SW480 (cell line): ENCODE results near the gene GJA4.
"Not testable (repeated sequence)": the region's sequence is repeated elsewhere in the genome, so short reads cannot be mapped to it uniquely, and the experiment has no call there.

Source experiments
- DNase-seq: peaks from one replicate; pipeline ENCODE4 v3.0.0-alpha.2; 2016; ENCODE audit warnings: low spot score

Gene GJA4

DNA sequence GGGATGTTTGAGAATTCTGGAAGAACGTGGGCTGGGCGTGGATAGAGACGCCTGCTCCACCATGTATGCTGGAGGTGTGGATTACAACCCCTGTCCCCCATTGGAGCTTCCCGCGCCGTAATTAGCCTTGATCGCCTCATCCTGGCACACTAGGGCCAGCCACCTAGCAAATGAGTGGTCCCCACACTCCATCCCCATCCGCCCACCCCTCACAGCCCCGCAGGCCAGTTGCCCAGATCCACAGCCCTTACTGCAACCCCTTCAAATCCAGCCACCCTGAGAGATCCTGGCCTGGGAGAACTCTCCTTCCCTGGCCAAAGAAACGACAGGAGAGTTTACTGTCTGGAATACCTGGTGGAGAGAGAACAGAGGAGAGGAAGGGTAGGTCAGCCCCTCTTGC is 375 bp upstream of the GJA4 start:
- DNase-seq, result no peak

DNA sequence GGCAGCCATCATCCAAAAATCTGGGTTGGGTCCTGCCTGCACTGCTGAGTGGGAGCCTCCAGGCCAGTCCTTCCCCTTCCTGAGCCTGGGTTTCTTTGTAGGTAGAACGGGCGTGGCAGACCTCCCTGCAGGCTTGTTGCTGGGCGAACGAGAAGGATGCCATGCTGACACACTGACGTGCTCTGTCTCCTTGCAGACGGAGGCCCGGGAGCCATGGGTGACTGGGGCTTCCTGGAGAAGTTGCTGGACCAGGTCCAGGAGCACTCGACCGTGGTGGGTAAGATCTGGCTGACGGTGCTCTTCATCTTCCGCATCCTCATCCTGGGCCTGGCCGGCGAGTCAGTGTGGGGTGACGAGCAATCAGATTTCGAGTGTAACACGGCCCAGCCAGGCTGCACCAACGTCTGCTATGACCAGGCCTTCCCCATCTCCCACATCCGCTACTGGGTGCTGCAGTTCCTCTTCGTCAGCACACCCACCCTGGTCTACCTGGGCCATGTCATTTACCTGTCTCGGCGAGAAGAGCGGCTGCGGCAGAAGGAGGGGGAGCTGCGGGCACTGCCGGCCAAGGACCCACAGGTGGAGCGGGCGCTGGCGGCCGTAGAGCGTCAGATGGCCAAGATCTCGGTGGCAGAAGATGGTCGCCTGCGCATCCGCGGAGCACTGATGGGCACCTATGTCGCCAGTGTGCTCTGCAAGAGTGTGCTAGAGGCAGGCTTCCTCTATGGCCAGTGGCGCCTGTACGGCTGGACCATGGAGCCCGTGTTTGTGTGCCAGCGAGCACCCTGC is 1.4 kb downstream of the GJA4 start:
- no peak for DNase-seq

DNA sequence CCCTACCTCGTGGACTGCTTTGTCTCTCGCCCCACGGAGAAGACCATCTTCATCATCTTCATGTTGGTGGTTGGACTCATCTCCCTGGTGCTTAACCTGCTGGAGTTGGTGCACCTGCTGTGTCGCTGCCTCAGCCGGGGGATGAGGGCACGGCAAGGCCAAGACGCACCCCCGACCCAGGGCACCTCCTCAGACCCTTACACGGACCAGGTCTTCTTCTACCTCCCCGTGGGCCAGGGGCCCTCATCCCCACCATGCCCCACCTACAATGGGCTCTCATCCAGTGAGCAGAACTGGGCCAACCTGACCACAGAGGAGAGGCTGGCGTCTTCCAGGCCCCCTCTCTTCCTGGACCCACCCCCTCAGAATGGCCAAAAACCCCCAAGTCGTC is 2.0 kb downstream of the GJA4 start:
- DNase-seq, result no peak

DNA sequence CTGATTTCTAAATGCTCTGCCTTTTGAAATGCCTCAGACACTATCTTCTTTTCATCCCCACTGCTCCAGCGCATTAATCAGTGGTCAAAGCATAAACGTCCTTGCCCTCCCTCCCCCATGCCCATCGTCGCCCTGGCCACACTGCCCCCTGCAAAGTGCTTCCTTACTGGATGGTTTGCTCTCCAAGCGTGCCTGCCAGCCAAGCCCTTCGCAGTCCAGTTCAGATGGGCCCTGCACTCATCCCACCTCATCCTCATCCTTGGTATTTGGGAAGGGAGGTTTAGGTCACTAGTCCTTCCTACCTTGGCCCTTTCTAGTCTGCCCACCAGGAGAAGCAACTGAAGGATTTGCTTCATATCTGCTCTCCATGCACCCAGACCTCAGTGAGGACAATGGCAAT is 3.1 kb downstream of the GJA4 start:
- DNase-seq, result no peak

DNA sequence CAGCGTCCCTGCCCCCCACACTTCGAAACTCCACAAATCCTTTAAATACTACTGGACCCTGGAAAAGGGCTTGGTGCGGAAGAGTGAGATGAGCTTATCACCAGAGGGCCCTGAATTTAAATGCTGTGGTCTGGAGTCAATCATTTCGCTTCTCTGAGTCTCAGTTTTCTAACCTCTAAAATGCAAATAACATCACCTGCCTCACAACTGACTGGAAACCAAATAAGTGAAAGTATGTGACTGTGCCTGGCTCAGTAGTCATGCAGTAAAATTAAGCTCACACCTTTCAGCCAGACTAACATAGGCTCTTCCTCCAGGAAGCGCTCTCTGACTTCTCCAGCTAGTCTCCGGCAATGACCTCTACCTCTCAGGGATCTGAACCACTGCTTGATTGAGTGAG is 4.2 kb downstream of the GJA4 start:
- DNase-seq, result no peak

DNA sequence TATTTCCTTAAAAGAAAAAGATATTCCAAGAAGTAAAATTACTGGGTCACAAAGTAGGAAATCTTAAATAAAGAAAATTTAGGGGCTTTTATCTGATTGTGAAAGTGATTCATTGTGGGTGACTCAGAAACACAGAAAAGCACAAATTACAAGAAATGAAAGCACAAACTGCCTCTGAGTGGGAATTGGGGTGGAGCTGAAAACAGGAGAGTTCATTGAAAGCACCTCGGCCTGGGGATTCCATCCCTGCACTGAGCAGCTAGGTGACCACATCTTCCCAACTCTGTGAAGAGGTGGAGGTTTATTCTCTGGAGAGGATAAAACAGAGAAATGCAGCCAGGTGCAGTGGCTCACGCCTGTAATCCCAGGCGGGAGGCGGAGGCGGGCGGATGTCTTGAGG is 7.4 kb downstream of the GJA4 start:
- no peak for DNase-seq

DNA sequence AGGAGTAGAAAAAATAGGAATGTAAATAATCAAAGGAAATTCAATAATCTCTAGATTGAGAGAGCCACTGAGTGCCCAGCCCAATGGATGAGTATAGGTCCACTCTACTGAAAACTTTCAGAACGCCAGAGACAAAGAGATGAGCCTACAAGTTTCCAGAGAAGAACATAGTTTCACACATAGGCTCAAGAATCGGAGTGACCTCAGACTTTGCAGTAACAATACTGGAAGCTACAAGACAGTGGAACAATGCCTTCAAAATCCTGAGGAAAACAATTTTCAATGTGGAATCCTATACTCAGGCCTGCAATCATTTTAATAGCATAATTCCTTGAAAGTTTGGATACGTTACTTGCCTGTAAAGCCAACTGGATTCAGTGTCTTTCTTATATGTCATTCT is 11.0 kb downstream of the GJA4 start:
- no peak for DNase-seq

DNA sequence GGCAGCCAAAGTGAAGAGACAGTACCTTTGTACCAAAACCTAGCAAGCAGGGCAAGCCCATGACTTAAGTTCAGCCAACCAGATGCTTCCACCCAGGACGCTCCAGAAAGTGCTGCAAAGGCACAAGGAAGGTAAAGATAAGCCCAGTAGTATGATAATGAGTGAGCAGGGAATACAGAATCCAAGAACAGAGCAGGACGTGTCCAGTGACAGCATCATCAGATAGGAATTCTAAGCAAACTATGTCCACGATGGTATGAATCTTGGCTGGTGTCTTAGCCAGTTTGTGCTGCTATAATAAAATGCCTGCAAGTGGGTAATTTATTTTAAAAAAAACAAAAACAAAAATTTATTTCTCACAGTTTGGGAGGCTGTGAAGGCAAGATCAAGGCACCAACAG is 13.6 kb downstream of the GJA4 start:
- no peak for DNase-seq

DNA sequence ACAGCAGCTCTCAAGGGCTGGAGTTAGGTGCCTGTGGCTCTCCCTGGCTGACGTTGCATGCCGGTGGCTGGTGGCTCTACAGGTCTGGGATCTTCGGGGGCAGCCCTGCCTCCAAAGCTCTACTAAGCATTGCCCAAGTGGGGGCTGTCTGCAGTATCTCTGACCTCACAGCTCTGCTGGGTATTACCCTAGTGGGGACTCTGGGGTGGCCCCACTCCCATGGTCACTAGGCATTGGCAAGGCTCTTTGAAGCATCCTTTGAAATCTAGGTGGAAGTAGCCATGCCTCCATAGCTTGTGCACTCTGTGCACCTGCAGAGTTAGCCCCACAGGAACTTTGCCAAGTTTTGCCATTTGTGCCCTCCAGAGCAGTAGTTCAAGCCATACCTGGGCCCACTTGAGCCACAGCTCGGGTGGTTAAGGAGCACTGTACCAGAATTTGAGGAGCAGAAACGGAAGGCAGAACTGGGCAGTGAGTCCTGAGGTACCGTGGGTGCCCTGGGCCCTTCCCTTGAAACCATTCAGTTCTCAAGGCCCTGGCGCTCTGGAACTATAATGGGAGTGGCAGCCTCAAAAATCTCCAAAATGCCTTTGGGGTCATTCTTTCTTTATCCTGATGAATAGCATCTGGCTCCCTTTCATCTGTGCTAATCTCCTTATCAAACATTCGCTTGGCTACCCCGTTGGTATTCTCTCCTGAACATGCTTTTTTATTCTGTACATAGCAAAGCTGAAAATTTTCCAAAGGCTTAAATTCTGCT is 15.4 kb downstream of the GJA4 start:
- peak; percentile 27 for DNase-seq

DNA sequence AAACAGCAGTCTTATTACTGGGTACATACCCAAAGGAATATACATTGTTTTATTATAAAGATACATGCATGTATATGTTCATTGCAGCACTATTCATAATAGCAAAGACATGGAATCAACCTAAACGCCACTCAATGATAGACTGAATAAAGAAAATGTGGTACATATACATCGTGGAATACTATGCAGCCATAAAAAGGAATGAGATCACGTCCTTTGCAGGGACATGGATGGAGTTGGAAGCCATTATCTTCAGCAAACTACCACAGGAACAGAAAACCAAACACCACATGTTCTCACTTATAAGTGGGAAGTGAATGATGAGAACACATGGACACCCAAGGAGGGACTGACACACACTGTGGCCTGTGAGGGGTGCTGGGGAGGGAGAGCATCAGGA is 18.0 kb downstream of the GJA4 start:
- DNase-seq, result not testable (repeated sequence)

DNA sequence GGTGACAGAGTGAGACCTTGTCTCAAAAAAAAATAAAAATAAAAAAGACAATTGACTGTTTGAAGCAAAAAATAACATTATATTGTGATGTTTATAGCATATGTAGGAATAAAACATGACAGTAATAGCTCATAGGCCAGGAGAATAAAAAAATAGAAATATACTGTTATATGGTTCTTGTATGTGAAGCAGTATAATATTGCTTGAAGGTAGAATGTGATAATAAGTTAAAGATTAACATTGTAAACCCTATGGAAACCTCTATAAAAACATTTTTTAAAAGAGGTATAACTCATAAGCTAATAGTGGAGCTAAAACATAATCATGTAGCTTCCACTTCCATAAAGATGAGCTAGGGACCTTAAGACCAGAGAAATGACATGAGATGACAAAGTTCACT is 23.5 kb downstream of the GJA4 start:
- DNase-seq, result no peak

DNA sequence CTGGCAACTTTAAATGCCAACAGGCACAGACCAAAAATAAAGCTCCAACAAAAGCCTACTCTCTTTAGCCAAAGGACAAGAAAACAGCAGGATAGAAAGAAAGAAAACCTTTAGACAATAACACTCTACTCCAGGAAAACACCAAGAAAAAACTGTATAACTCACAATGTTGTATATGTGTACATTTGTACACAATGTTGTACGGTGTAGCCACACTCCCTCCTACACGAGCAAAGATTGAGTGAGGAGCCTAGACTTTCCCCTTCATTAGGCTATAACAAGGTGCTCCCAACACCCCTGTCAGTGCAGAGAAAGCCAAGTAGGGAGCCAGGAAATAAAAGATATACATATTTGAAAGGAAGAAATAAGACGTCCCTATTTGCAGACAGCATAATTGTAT is 24.0 kb downstream of the GJA4 start:
- DNase-seq, result no peak

DNA sequence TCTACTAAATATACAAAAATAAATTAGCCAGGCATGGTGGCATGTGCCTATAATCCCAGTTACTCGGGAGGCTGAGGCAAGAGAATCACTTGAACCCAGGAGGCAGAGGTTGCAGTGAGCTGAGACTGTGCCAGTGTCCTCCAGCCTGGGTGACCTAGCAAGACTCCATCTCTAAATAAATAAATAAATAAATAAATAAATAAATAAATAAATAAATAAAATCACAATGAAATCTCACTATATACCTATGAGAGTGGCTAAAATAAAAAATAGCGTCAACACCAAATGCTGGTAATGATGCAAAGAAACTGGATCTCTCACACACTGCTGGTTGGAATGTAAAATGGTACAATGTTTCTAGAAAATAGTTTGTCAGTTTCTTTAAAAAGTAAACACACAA is 26.1 kb downstream of the GJA4 start:
- DNase-seq, result not testable (repeated sequence)

DNA sequence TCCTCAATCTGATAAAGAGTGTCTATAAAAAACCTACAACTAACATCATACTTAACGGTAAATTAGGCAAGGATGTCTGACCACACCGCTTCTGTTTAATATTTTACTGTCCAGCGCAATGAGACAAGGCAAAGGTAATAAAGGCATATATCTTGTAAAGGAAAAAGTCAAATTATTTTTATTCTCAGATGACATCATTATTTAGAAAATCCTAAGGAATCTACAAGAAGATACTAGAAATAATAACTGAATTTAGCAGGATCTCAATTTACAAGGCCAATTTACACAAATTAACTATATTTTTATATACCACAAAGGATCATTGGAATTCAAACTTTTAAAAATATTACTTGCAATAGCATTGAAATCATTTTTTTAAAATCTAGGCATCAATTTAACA is 29.4 kb downstream of the GJA4 start:
- DNase-seq, result no peak

DNA sequence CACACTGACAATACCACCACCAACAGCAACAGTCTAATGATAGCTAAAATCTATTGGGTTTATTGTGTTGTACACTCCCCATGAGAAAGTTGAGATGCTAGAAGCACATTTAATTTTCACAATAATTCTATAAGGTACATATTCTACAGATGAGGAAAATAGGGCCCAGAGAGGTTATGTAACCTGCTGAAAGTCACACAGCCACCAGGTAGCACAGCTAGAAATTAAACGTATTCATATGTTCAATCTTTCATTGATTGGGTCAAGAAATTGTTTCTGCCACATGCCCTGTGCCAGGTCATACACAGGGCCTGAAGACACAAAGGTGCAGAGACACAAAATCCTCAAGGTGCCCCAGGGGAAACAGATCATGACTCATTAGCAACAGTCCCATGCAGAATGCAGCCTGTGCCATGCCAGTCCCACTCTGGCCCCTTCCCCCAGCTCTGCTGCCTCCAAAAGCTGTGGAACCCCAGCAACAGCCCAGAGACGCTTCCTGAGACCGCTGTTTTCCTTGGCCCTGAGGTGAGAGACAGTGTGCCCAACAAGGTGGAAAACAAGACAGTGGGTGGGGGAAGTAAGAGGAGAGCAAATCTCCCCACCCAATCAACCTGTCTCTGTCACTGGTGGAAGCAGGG is 32.1 kb downstream of the GJA4 start:
- DNase-seq, result no peak

DNA sequence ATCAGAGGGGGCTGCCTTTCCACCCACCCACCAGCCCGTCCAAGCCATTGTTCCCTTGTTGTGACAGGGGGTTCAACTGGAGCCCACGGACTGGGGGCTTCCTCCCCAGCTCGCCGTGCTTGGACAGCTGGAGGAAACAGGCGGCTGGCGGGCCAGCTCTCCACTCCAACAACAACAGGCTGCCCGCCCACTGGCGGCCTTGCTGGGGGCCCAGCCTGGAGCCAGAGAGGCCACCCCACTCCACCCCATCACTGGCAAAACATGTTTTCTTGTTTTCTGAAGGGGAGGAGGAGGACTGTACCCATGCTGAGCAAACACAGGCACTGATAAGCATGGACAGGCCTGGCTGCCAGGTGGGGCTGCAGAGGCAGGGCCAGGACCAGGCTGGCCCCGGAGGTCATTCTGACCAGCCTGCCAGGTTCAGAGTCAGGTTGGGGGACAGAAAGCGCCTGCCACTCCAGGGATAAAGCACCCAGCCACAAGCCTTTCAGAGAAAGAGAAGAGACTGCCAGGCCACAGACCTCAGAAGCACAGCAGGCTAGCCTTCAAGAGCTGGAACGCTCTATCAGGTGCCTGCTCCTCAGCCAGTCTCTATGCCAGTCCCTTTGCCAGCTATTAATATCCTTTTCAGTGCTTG is 32.8 kb downstream of the GJA4 start:
- no peak for DNase-seq

DNA sequence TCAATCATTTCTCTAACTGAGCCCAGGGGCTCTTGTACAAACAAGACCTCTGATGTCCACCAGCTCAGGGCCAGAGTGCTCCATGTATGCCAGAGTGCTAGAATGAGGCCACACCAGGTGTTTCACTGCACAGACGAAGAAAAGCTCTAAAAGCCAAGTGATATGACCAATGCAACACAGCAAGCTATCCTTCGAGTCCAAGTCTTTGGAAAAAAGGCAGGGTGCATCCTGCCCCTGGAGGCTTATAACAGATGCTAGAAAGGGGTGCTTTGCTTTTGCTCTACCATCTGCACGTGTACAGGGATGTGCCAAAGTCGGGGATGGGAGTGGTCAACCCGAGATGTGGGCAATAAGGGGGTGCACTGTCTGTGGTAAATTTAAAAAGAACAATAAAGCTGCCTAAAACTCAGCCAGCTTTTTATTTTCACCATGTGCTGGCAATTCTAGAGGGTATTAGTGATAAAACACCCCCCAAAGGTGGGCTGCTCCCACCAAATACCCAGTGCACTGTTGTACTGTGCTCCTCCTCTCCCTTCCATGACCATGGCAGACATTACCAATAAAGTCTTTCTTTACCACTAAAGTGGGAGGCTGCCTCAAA is 34.6 kb downstream of the GJA4 start:
- DNase-seq, result no peak

DNA sequence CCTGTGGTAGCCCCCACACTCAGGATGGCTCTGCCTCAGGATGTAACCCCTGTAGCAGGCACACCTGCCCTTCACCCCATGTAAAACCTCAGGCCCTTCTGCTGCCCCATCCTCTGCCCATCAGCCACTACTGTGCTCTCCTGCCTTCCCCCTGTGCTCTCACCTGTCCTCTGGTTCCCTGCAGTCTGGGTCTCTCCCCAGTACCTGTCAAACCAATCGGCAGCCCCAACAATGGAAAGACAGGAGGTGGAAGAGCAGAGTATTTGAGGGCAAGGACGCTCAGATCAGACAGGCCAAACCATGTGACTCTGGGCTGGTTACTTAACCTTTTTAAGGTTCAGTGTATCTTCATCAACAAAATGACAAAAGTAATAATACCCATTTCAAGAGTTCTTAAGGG is 35.8 kb downstream of the GJA4 start:
- DNase-seq, result no peak

DNA sequence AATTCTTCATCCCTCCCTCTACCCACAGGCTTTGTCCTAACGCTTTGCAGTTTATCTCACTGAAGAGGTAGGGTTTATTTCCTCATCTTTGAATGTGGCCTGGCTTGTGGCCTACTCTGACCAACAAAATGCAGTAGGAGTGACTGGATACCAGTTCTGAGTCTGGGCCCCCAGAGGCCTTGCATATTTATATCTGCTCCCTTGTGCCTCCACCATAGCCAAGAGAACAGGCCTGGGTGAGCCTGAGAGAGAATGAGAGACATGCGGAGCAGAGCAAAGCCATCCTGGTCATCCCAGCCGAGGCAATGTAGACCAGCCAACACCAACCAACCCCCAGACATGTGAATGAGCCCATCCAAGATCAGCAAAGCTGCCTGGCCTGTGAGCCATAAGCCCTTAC is 36.5 kb downstream of the GJA4 start:
- no peak for DNase-seq

DNA sequence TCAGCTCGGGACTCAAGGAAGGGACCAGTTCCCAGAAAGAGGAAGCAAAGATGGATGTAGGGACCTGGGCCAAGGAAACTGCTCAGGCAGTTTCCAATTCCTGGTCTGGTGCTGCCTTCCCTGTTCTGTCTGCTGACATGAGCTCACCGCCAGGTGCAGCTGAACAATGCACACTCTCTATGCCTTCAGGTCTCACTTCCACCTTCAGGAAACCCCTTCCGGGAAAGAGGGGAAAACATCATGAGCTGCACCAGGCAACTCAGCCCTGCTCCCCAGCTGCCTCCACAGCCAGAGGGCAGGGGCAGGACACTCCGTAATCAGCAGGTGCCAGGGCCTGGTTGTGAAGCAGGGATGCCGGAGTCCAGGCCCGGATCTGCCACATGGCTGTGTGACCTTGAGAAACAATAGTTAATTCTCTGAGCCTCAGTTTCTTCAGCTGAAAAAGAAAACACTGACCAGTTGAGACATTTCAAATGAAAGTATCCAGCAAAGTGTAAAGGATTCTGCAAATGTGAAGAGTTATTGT is 39.0 kb downstream of the GJA4 start:
- no peak for DNase-seq

DNA sequence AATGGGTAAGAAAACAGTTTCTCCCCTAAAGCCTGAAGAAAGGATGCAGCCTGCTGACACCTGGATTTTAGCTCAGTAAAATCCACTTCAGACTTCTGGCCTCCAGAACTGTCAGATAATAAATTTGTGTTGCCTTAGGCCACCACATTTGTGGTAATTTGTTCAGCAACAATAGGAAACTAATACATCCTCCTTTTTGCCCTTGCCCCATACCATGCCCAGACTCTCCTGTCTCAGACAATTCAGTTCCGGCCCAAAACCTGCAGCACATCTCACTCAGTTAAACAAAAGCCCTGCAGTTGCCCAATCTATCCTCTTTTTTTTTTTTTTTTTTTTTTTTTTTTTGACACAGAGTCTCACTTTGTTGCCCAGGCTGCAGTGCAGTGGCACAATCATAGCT is 40.9 kb downstream of the GJA4 start:
- no peak for DNase-seq
